SK-N-MC (cell line): ENCODE data around the gene GRIA4.

Experiments used
- EZH2 ChIP-seq: fragments of 200-600 bp; sonication (generic); IDR thresholded peaks from one replicate; pipeline ENCODE4 v1.6.1; 2017; ENCODE audit warnings: antibody characterized with exemption
- FOXP2 ChIP-seq: optimal IDR thresholded peaks from 2 replicates; pipeline ENCODE3; 2011; ENCODE audit warnings: mild to moderate bottlenecking, moderate library complexity; ENCODE audit not compliant: insufficient read depth; ENCODE audit errors: extremely low read length, control extremely low read depth
- POLR2AphosphoS5 ChIP-seq: IDR thresholded peaks from 2 replicates; pipeline ENCODE4 v1.6.1; 2012; ENCODE audit warnings: mild to moderate bottlenecking, low read depth, low read length, borderline replicate concordance

- TF ChIP-seq EZH2 = no peak
- TF ChIP-seq POLR2AphosphoS5 = no peak; the same call in 1 of the 2 replicates
- TF ChIP-seq FOXP2 = no peak
Measured at GRCh38 chr11:105738986-105739795, 129.3 kb downstream of the GRIA4 start.
